SK-N-SH treated with all-trans-retinoic acid at 6 μM for 48 hours (cell line): ENCODE results near the gene EHD4.

ENCODE experiments used
- ARNTL ChIP-seq: fragments of 450-650 bp; formaldehyde crosslinking; IDR thresholded peaks from 2 replicates; pipeline ENCODE4 v1.5.0; 2020; ENCODE audit warnings: low read depth, mild to moderate bottlenecking, moderate library complexity, borderline replicate concordance
- BACH2 ChIP-seq: fragments of 250-450 bp; sonication (Bioruptor Pico); IDR thresholded peaks from 2 replicates; pipeline ENCODE4 v1.9.0; 2021; ENCODE audit warnings: mild to moderate bottlenecking, borderline replicate concordance
- CSDC2 ChIP-seq: fragments of 250-450 bp; sonication (Bioruptor Pico); IDR thresholded peaks from 2 replicates; pipeline ENCODE4 v1.5.0; 2020; ENCODE audit warnings: mild to moderate bottlenecking, moderate library complexity
- GLIS3 ChIP-seq: fragments of 250-450 bp; sonication (Bioruptor Pico); IDR thresholded peaks from 2 replicates; pipeline ENCODE4 v1.5.0; 2020; ENCODE audit warnings: mild to moderate bottlenecking, moderate library complexity
- ISL1 ChIP-seq: fragments of 250-450 bp; sonication (Bioruptor Pico); IDR thresholded peaks from 2 replicates; pipeline ENCODE4 v2.1.2; 2022; ENCODE audit warnings: mild to moderate bottlenecking, moderate library complexity
- RARB ChIP-seq: fragments of 250-450 bp; sonication (Bioruptor Pico); IDR thresholded peaks from 2 replicates; pipeline ENCODE4 v1.8.0; 2021; ENCODE audit warnings: mild to moderate bottlenecking, moderate library complexity
- ZC3H10 ChIP-seq: fragments of 250-450 bp; sonication (Bioruptor Pico); IDR thresholded peaks from 2 replicates; pipeline ENCODE4 v1.5.1; 2021; ENCODE audit warnings: mild to moderate bottlenecking, moderate library complexity
- ZNF565 ChIP-seq: fragments of 450-650 bp; formaldehyde crosslinking; conservative IDR thresholded peaks from 2 replicates; pipeline ENCODE4 v1.5.0; 2020; ENCODE audit warnings: low read depth, mild to moderate bottlenecking, moderate library complexity
- ZNF70 ChIP-seq: fragments of 450-650 bp; formaldehyde crosslinking; IDR thresholded peaks from 2 replicates; pipeline ENCODE4 v1.5.0; 2020; ENCODE audit warnings: mild to moderate bottlenecking, moderate library complexity
- TF ChIP-seq, protein P1 (sequence below): fragments of 250-450 bp; sonication (Bioruptor Pico); IDR thresholded peaks from 2 replicates; pipeline ENCODE4 v1.8.0; 2020; ENCODE audit warnings: mild to moderate bottlenecking, moderate library complexity, borderline replicate concordance
- TF ChIP-seq, protein P2 (sequence below): fragments of 250-450 bp; sonication (Bioruptor Pico); IDR thresholded peaks from 2 replicates; pipeline ENCODE4 v1.8.0; 2021; ENCODE audit warnings: low read depth, mild to moderate bottlenecking, moderate library complexity, borderline replicate concordance
- TF ChIP-seq, protein P3 (sequence below): fragments of 250-450 bp; sonication (Bioruptor Pico); IDR thresholded peaks from 2 replicates; pipeline ENCODE4 v1.5.1; 2020; ENCODE audit warnings: low read depth, mild to moderate bottlenecking, moderate library complexity

GRCh38 chr15:41936649-41937567 lies 35.4 kb downstream of the EHD4 start:
- TF ChIP-seq ZC3H10 (no peak), RARB (no peak), GLIS3 (no peak), ISL1 (CRISPR knock-in tag) (no peak), ZNF565 (no peak), CSDC2 (CRISPR knock-in tag) (no peak), ARNTL (CRISPR knock-in tag) (no peak), BACH2 (no peak), ZNF70 (CRISPR knock-in tag) (no peak)
- TF ChIP-seq, protein P1, sequence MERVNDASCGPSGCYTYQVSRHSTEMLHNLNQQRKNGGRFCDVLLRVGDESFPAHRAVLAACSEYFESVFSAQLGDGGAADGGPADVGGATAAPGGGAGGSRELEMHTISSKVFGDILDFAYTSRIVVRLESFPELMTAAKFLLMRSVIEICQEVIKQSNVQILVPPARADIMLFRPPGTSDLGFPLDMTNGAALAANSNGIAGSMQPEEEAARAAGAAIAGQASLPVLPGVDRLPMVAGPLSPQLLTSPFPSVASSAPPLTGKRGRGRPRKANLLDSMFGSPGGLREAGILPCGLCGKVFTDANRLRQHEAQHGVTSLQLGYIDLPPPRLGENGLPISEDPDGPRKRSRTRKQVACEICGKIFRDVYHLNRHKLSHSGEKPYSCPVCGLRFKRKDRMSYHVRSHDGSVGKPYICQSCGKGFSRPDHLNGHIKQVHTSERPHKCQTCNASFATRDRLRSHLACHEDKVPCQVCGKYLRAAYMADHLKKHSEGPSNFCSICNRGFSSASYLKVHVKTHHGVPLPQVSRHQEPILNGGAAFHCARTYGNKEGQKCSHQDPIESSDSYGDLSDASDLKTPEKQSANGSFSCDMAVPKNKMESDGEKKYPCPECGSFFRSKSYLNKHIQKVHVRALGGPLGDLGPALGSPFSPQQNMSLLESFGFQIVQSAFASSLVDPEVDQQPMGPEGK (CRISPR knock-in tag), result no peak
- TF ChIP-seq, protein P2, sequence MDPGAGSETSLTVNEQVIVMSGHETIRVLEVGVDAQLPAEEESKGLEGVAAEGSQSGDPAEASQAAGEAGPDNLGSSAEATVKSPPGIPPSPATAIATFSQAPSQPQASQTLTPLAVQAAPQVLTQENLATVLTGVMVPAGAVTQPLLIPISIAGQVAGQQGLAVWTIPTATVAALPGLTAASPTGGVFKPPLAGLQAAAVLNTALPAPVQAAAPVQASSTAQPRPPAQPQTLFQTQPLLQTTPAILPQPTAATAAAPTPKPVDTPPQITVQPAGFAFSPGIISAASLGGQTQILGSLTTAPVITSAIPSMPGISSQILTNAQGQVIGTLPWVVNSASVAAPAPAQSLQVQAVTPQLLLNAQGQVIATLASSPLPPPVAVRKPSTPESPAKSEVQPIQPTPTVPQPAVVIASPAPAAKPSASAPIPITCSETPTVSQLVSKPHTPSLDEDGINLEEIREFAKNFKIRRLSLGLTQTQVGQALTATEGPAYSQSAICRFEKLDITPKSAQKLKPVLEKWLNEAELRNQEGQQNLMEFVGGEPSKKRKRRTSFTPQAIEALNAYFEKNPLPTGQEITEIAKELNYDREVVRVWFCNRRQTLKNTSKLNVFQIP (CRISPR knock-in tag), result no peak
- TF ChIP-seq, protein P3, sequence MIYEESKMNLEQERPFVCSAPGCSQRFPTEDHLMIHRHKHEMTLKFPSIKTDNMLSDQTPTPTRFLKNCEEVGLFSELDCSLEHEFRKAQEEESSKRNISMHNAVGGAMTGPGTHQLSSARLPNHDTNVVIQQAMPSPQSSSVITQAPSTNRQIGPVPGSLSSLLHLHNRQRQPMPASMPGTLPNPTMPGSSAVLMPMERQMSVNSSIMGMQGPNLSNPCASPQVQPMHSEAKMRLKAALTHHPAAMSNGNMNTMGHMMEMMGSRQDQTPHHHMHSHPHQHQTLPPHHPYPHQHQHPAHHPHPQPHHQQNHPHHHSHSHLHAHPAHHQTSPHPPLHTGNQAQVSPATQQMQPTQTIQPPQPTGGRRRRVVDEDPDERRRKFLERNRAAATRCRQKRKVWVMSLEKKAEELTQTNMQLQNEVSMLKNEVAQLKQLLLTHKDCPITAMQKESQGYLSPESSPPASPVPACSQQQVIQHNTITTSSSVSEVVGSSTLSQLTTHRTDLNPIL (CRISPR knock-in tag), result no peak
